ENCODE results near the gene TIMP1.

DNA sequence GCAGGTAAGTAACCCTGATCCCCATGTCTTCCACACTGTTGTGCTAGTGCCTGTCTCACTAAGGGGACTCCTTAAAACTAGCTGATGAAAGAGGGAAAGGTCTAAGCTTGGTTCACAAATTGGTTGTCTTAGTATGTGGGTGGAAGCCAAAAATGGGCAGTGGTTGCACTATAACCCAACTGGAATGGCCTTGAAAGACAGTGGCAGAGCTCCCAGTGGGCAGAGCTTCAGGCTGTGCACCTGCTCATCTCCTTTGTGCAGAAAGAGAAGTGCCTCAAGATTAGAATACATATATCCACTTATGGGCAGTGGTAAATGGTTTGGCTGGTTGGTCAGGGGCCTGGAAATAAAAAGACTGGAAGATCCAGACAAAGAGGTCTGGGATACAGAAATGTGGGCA, 30.2 kb downstream of the TIMP1 start:
- TF ChIP-seq EZH2 (IDR thresholded peaks at IDR 0.05) (no peak), FOXP2 (optimal IDR thresholded peaks at IDR 0.05; ENCODE audit: control extremely low read depth, extremely low read length, insufficient read depth) (no peak), POLR2AphosphoS5 (IDR thresholded peaks at IDR 0.05; ENCODE audit: borderline replicate concordance, low read depth, low read length) (no peak)
